Fibroblast of the aortic adventitia (primary cell): Measurements from ENCODE around the gene ID4. TPM values are rescaled to one million over a fixed set of nuclear protein-coding genes. Genes with fewer than 3 reads are reported as not detected.
A peak's percentile ranks its signal among the peaks of the same experiment; 100 is the strongest.

Experiments
- DNase-seq: peaks from one replicate; pipeline ENCODE4 v3.0.0-alpha.2; 2010; ENCODE audit warnings: low read depth
- H3K4me3 ChIP-seq: 2 replicates; pipeline ENCODE4 v1.5.1; 2011; ENCODE audit warnings: low read depth, mild to moderate bottlenecking, control low read depth, low read length, moderate library complexity
- total RNA-seq: library from RNA; depleted of rRNA; stranded (reverse); fragments of >200 nt; gene quantifications from 2 replicates; pipeline ENCODE4 v1.2.3, GENCODE V29; 2012; ENCODE audit warnings: low replicate concordance
- TF ChIP-seq, protein P1 (sequence below): IDR thresholded peaks from 2 replicates; pipeline ENCODE4 v1.5.1; 2011; ENCODE audit warnings: mild to moderate bottlenecking, low read length, control low read depth, inconsistent platforms; ENCODE audit not compliant: insufficient read depth

Gene ID4
- total RNA-seq, 1 donor: 11.4 TPM

DNA sequence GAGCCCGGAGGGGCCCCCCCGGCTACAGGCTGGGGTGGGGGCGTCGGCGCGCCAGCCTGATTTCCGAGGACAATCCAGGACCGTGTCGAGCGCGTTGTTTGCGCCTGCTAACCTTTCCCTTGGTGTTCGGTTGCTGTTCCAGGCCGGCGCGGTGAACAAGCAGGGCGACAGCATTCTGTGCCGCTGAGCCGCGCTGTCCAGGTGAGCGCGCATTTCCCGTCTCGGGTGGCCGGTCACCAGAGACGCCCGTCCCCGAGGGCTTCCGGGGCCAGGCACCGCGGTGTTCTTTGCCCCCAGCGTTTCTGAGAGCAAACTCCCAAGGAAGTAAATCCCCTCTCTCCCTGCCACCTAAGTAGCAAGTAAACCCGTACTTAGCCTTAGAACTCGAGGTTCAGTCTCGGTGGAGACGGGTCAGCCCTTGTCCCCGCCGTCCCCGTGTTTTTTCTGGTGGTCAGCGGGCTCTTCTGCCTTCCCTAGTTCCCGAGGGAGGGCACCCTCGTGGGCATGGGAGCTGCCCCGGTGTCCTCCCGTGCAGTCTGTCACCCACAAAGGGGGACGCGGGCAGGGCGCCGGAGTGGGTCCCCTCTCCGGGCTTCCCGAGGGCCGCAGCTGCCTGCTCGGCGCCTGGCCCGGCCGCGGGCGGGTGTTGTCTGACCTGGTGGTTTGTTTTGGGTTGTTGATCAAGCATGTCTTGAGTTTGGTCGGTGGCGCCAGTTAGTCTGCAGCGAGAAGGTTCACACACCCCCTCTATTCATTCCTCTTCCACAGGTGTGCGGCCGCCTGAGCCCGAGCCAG lies 1.5 kb downstream of the ID4 start:
- TF ChIP-seq, protein P1, sequence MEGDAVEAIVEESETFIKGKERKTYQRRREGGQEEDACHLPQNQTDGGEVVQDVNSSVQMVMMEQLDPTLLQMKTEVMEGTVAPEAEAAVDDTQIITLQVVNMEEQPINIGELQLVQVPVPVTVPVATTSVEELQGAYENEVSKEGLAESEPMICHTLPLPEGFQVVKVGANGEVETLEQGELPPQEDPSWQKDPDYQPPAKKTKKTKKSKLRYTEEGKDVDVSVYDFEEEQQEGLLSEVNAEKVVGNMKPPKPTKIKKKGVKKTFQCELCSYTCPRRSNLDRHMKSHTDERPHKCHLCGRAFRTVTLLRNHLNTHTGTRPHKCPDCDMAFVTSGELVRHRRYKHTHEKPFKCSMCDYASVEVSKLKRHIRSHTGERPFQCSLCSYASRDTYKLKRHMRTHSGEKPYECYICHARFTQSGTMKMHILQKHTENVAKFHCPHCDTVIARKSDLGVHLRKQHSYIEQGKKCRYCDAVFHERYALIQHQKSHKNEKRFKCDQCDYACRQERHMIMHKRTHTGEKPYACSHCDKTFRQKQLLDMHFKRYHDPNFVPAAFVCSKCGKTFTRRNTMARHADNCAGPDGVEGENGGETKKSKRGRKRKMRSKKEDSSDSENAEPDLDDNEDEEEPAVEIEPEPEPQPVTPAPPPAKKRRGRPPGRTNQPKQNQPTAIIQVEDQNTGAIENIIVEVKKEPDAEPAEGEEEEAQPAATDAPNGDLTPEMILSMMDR: no peak
- peak overlapping the region; percentile 81 for H3K4me3 ChIP-seq
- DNase-seq: no peak

DNA sequence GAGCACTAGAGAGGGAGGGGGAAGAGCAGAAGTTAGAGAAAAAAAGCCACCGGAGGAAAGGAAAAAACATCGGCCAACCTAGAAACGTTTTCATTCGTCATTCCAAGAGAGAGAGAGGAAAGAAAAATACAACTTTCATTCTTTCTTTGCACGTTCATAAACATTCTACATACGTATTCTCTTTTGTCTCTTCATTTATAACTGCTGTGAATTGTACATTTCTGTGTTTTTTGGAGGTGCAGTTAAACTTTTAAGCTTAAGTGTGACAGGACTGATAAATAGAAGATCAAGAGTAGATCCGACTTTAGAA lies 2.0 kb downstream of the ID4 start:
- TF ChIP-seq, protein P1: no peak
- peak overlapping the region; percentile 81 for H3K4me3 ChIP-seq
- peak; percentile 32 for DNase-seq

DNA sequence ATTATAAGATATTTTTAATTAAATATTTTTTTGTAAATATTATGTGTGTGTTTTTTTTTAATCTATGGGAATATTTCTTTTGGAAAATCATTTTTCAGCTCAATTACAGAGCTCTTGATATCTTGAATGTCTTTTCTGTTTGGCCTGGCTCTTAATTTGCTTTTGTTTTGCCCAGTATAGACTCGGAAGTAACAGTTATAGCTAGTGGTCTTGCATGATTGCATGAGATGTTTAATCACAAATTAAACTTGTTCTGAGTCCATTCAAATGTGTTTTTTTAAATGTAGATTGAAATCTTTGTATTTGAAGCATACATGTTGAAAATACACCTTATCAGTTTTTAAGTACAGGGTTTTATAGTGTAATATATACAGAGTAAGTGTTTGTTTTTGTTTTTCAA lies 2.6 kb downstream of the ID4 start:
- H3K4me3 ChIP-seq: peak overlapping the region; percentile 40
- TF ChIP-seq, protein P1: no peak
- DNase-seq: no peak

DNA sequence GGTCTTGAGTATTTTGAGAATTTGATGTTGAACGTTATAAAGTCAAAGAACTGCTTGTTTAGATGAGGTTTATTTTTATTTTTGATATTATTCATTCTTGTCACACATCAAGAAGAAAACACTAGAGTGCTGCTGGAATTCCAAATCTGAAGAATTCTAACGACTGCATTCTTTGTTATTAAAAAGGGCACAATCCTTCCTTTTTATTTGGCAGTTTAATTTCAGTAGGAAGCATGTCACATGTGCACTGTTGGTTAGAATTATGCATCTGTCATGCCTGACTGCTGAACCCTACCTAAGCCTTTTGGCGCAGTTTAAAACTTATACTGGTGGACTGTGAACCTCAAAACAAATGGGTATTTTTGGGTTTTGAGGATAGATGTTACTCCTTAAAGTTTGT lies 4.0 kb downstream of the ID4 start:
- no peak overlapping the region for H3K4me3 ChIP-seq
- no peak for DNase-seq
- TF ChIP-seq, protein P1: no peak

DNA sequence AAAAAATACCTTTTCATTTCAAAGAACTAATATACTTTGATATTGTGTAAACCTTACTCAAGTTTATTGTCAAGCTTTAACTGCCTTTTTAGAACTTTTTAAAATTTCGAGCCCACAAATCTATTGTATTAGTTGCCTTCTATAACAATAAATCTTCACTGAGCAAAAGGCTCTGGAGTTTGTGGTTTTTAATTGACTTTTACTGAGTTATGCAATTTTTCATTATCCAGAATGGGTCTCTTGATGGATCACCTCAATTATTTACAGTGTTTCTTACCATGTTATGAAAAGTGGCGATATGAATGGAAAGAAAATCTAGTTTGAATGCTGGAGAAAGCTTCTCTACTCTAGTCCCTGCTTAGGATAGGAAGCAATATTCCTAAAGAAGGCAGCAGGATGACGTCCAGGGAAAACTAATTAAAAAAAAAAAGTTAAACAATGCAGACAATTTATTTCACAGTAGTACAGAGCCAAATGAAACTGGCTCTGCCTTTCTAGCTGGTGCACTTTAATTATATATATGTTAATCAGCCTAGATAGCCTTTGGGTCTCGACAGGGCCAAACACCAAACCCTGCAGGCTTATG lies 5.0 kb downstream of the ID4 start:
- H3K4me3 ChIP-seq: no peak overlapping the region

DNA sequence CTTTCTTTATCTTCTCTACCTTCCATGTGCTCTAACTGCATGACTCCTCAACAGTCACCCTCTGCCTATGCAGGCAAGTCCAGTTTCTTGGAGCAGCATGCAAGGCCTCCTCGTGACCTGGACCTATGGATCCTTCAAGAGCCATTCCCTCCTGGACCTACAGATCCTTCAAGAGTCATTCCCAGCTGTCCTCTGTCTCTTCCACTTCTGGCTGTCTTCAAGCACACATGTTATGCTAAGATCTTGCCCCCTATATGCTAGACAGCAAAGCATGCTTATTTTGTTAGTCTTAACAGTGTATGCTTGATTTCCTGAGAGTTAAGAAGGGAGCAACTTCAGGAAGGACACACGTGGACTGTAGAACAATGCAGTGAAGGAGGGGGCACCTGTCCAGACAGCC lies 7.5 kb downstream of the ID4 start:
- TF ChIP-seq, protein P1: no peak
- DNase-seq: no peak

More for the DNA sequence above, 5.0 kb downstream of the ID4 start:
- TF ChIP-seq, protein P1: no peak
- no peak for DNase-seq

More for the DNA sequence above, 7.5 kb downstream of the ID4 start:
- H3K4me3 ChIP-seq: no peak overlapping the region
